H1 (cell line): Measurements from ENCODE around the gene SCARB1. TPM values are rescaled to one million over a fixed set of nuclear protein-coding genes. Genes with fewer than 3 reads are reported as not detected.

Source experiments
- CHD2 ChIP-seq: IDR thresholded peaks from 2 replicates; pipeline ENCODE4 v1.6.1; 2012; ENCODE audit warnings: low read length, improper control_type of control experiment
- GABPA ChIP-seq: IDR thresholded peaks from 2 replicates; pipeline ENCODE4 v1.6.1; 2011; ENCODE audit warnings: mild to moderate bottlenecking, low read length, moderate library complexity, borderline replicate concordance; ENCODE audit not compliant: insufficient read depth
- POLR2A ChIP-seq, 2 experiments: IDR thresholded peaks; 1 replicate in 1 of 2; 2 replicates in 1 of 2; pipeline ENCODE4 v1.6.1; 2011; ENCODE audit warnings: low read depth in 2 of 2, low read length in 2 of 2, mild to moderate bottlenecking in 2 of 2; ENCODE audit errors: control extremely low read depth in 1 of 2
- polyA plus RNA-seq, 7 experiments: library from polyadenylated mRNA; depleted of rRNA in 3 of 7; stranded (reverse) in 5 of 7; unstranded in 2 of 7; fragments of >200 nt in 5 of 7; fragments of 200-250 nt in 2 of 7; gene quantifications; 1 replicate in 5 of 7; 2 replicates in 1 of 7; 4 replicates in 1 of 7; pipeline versions ENCODE4 v1.2.1 to v1.2.3, GENCODE V29; 2011 to 2013; ENCODE audit warnings: missing spikeins in 2 of 7, mixed read lengths in 2 of 7
- total RNA-seq: library from RNA; stranded (reverse); fragmentation: NEBNext Ultra II Directional; extraction: Animal tissue kit (Norgen Biotek cat#: 25700); gene quantifications from 2 replicates; pipeline ENCODE4 v1.2.1, GENCODE V29; 2021
- TF ChIP-seq, protein P1 (sequence below), 3 experiments: IDR thresholded peaks; 1 replicate in 2 of 3; 2 replicates in 1 of 3; pipeline versions ENCODE4 v1.5.1 to v1.6.1; 2011; ENCODE audit warnings: low read length in 3 of 3, mild to moderate bottlenecking in 3 of 3, inconsistent platforms in 2 of 3, low read depth in 1 of 3, moderate library complexity in 1 of 3; ENCODE audit not compliant: insufficient read depth in 1 of 3; ENCODE audit errors: control extremely low read depth in 1 of 3

The SCARB1 gene
- total and polyA plus RNA-seq, 2 of the 8 experiments (the other 6 are each of a cell fraction or from before 2014, with no cell fraction given) = 45.3 to 57.1 TPM

DNA sequence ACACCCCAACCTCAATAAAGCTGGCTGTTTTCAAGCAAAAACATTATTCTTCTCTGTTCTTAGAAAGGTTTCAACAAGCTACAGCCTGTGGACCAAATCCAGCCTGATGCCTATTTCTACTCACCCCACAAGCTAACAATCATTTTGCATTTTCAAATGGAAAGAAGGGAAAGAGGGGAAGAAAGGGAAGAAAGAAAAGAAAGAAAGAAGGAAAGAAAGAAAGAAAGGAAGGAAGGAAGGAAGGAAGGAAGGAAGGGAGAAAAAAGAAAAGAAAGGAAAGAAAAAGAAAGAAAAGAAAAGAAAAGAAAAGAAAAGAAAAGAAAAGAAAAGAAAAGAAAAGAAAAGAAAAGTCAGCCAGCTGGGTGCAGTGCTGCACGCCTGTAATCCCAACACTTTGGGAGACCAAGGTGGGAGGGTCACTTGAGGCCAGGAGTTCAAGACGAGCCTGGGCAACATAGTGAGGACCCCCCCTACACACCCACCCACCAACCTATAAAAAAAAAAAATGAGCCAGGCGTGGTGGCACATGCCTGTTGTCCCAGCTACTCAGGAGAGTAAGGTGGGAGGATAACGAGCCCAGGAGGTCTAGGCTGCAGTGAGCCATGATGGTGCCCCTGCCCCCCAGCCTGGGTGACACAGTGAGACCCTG lies 26.3 kb downstream of the SCARB1 start (continued):
- TF ChIP-seq CHD2 (no peak), POLR2A (IDR thresholded peaks at IDR 0.05; ENCODE audit: control extremely low read depth in 1 of 2, low read depth in 2 of 2, low read length in 2 of 2) (no peak), GABPA (no peak)
- TF ChIP-seq, protein P1, sequence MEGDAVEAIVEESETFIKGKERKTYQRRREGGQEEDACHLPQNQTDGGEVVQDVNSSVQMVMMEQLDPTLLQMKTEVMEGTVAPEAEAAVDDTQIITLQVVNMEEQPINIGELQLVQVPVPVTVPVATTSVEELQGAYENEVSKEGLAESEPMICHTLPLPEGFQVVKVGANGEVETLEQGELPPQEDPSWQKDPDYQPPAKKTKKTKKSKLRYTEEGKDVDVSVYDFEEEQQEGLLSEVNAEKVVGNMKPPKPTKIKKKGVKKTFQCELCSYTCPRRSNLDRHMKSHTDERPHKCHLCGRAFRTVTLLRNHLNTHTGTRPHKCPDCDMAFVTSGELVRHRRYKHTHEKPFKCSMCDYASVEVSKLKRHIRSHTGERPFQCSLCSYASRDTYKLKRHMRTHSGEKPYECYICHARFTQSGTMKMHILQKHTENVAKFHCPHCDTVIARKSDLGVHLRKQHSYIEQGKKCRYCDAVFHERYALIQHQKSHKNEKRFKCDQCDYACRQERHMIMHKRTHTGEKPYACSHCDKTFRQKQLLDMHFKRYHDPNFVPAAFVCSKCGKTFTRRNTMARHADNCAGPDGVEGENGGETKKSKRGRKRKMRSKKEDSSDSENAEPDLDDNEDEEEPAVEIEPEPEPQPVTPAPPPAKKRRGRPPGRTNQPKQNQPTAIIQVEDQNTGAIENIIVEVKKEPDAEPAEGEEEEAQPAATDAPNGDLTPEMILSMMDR (IDR thresholded peaks at IDR 0.05; ENCODE audit: control extremely low read depth in 1 of 3, insufficient read depth in 1 of 3, low read depth in 1 of 3, low read length in 3 of 3) = no peak
